Heart right ventricle (tissue), 16 donors: ENCODE measurements around the gene MYLK. TPM values are rescaled to one million over a fixed set of nuclear protein-coding genes. Genes with fewer than 3 reads are reported as not detected.

Experiments used
- ATAC-seq, 8 donors: fragments of 200-7000 bp; cut with Tn5 transposase; one replicate each; pipeline ENCODE4 v1.9.1; 2020; ENCODE audit warnings: mild to moderate bottlenecking in 8 of 8, moderate library complexity in 8 of 8, moderate number of reproducible peaks in 1 of 8
- DNase-seq, 2 donors: peaks; one replicate each; pipeline ENCODE4 v3.0.0-alpha.2; 2020
- H3K27ac ChIP-seq, 10 donors: fragments of 200-600 bp; sonication (generic) in 2 of 10; one replicate each; pipeline versions ENCODE4 v1.5.0 to v1.8.0; 2020 to 2022; ENCODE audit warnings: mild to moderate bottlenecking in 3 of 10
- H3K27me3 ChIP-seq, 7 donors: fragments of 200-600 bp; one replicate each; pipeline ENCODE4 v1.8.0; 2021 to 2022; ENCODE audit warnings: mild to moderate bottlenecking in 2 of 7
- H3K36me3 ChIP-seq, 9 donors: fragments of 200-600 bp; sonication (generic) in 1 of 9; one replicate each; pipeline versions ENCODE4 v1.5.0 to v1.8.0; 2020 to 2022; ENCODE audit warnings: mild to moderate bottlenecking in 2 of 9
- H3K4me1 ChIP-seq, 9 donors: fragments of 200-600 bp; sonication (generic) in 1 of 9; one replicate each; pipeline versions ENCODE4 v1.5.0 to v1.8.0; 2020 to 2022; ENCODE audit warnings: mild to moderate bottlenecking in 4 of 9
- H3K4me3 ChIP-seq, 10 donors: fragments of 200-600 bp; sonication (generic) in 2 of 10; one replicate each; pipeline versions ENCODE4 v1.5.0 to v1.8.0; 2020 to 2022; ENCODE audit warnings: mild to moderate bottlenecking in 7 of 10, moderate library complexity in 2 of 10
- H3K9me3 ChIP-seq, 11 donors: fragments of 200-600 bp in 10 of 11; sonication (generic) in 2 of 11; one replicate each; pipeline versions ENCODE4 v1.5.0 to v1.8.0; 2013 to 2022; ENCODE audit warnings: mild to moderate bottlenecking in 2 of 11, control low read depth in 1 of 11, moderate library complexity in 1 of 11
- WGBS, 2 donors: extraction: QIAGEN DNeasy Blood & Tissue Kit; methylation state at CpG; one replicate each; pipeline ENCODE4 v1.1.7; 2013; ENCODE audit warnings: inconsistent platforms in 1 of 2; 5-methylcytosine and 5-hydroxymethylcytosine counted together
- intact Hi-C, 10 donors: fragments of 100-400 bp; cut with DNase I; formaldehyde crosslinking; loops; one replicate each; pipeline versions ENCODE4 v1.11.1 to v1.14.2; 2022
- polyA plus RNA-seq, 2 donors: library from polyadenylated mRNA; stranded (reverse); fragments of 200-250 nt; gene quantifications; one replicate each; pipeline ENCODE4 v1.2.3, GENCODE V29; 2013
- total RNA-seq, 10 donors: library from RNA; stranded (reverse); fragmentation: NEBNext Ultra II Directional in 3 of 10; extraction: Animal tissue kit (Norgen Biotek cat#: 25700) in 3 of 10; gene quantifications; one replicate each; pipeline versions ENCODE4 v1.2.1 to v1.2.4, GENCODE V29; 2021 to 2023
- TF ChIP-seq, protein P1 (sequence below), 9 donors: fragments of 200-600 bp; sonication (generic) in 2 of 9; IDR thresholded peaks; one replicate each; pipeline versions ENCODE4 v1.5.0 to v1.8.0; 2021 to 2022; ENCODE audit warnings: antibody characterized with exemption in 9 of 9, mild to moderate bottlenecking in 5 of 9, moderate library complexity in 1 of 9
- donor health status: Arrhythmogenic right ventricular cardiomyopathy.
- donor health status: ischemic (EF 13 %, LVEDD 7.1; RV severe dilation, severe dysfunction).
- donor health status: healthy with polysubstance abuse.
- donor health status: DM: no; HTN: yes; CAD: no.
- donor health status: DM: no; HTN: no; CAD: no.
- donor health status: ischemic (EF 25% LVEDD 6.9; RV normal size, moderate dysfunction).
- donor health status: ischemic (EF 25% LVEDD 5.7; RV mildly dilated, moderate dysfunction).
- donor health status: healthy.
- donor health status: DM: yes; HTN: yes; CAD: no.
- donor health status: Ischemic cardiomyopathy.
- donor health status: ischemic (EF 35%, LVEDD 5.7; RV mildly dilated, moderate dysfunction).
- donor health status: nonischemic (EF 11% LVEDD 7.7; RV severe dilation, severe dysfunction).
- donor health status: DM: yes; HTN: yes; CAD: no.
- donor health status: PGD.
- donor health status: ischemic (EF 29% LVEDD 5.4; RV normal size, mild dysfunction).
- donor health status: nonischemic (EF 23%, LVEDD 6.1; RV moderate dilation, normal function).

MYLK gene
- total and polyA plus RNA-seq, 12 donors: 5.6 to 20.6 (median 11.6) TPM

DNA sequence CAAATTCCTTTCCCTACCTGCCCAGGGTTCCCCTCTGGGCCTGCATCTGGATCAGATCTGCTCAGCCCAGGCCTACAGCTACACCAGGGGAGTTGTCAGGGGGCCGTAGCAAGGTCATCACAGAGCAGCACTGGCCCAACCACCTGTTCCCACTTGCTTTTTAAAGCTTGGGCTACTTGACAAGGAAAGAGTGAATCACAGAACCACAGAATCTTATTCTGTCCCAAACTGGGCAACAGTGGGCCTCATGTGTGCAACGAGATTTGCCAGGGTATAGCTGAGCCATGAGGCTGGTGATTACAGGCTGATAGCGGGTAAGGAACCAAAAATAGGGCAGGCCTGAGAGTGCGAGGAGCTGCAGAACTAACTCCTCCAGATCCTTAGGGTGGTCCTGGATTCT, 66.7 kb downstream of the MYLK start:
- H3K36me3 ChIP-seq: no peaks in the 10 kb centered on the region
- peaks cover 0 to 21% (median 10%) of the 10 kb centered on the region in 9 donors for H3K4me1 ChIP-seq
- H3K27ac ChIP-seq: peak overlapping the region in 1 of 10 donors; percentile 26
- no peak overlapping the region for H3K4me3 ChIP-seq
- peaks cover 0 to 12% (median 3%) of the 10 kb centered on the region in 11 donors for H3K9me3 ChIP-seq
- intact Hi-C loops: no loop called here
- no peak for DNase-seq
- 87 to 92% methylated on average over 4 of the region's 4 CpGs for WGBS, 2 donors
- peak in 2 of 8 donors; percentile 21 to 27 for ATAC-seq
- H3K27me3 ChIP-seq: no peaks in the 10 kb centered on the region
- TF ChIP-seq, protein P1, sequence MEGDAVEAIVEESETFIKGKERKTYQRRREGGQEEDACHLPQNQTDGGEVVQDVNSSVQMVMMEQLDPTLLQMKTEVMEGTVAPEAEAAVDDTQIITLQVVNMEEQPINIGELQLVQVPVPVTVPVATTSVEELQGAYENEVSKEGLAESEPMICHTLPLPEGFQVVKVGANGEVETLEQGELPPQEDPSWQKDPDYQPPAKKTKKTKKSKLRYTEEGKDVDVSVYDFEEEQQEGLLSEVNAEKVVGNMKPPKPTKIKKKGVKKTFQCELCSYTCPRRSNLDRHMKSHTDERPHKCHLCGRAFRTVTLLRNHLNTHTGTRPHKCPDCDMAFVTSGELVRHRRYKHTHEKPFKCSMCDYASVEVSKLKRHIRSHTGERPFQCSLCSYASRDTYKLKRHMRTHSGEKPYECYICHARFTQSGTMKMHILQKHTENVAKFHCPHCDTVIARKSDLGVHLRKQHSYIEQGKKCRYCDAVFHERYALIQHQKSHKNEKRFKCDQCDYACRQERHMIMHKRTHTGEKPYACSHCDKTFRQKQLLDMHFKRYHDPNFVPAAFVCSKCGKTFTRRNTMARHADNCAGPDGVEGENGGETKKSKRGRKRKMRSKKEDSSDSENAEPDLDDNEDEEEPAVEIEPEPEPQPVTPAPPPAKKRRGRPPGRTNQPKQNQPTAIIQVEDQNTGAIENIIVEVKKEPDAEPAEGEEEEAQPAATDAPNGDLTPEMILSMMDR (IDR thresholded peaks at IDR 0.05): no peak

DNA sequence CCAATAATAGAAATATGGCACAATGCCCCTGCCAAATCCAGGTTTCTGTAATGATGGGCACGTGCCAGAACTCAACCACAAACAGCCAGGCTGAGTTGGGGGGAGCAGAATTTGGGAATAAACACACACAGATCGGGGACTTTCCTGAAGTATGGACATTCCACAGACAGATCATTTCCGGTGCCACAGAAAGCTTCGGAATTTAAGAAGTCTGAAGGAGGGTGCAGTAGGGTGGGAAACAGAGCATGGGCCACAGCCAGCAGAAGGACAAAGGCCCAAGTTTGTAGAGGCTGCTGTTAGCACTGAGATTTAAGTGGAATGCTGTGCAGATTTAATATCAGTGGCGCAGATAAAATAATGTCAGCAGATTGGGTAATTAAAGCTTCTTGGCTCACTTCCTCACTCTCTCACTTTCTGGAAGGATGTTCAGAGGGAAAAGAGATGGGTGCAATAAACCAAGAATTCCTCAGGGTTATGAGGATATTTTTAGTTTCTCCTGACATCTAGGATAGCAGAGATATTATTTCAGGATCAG, 67.4 kb downstream of the MYLK start:
- Histone ChIP-seq H3K36me3 (no peaks in the 10 kb centered on the region), H3K4me1 (peaks cover 0 to 21% (median 10%) of the 10 kb centered on the region in 9 donors), H3K27ac (no peak overlapping the region), H3K9me3 (peaks cover 0 to 5% (median 0%) of the 10 kb centered on the region in 11 donors), H3K27me3 (no peaks in the 10 kb centered on the region), H3K4me3 (no peak overlapping the region)
- ATAC-seq: peak in 1 of 8 donors; percentile 25
- TF ChIP-seq, protein P1 (IDR thresholded peaks at IDR 0.05): no peak
- 60 to 64% methylated on average over 5 of the region's 5 CpGs for WGBS, 2 donors
- DNase-seq: no peak
- intact Hi-C loops: no loop called here

- intact Hi-C loops: no loop called here
- Histone ChIP-seq H3K4me1 (peaks cover 0 to 21% (median 10%) of the 10 kb centered on the region in 9 donors), H3K4me3 (no peak overlapping the region), H3K27ac (no peak overlapping the region), H3K9me3 (no peaks in the 10 kb centered on the region), H3K27me3 (no peaks in the 10 kb centered on the region), H3K36me3 (no peaks in the 10 kb centered on the region)
- 91 to 94% methylated on average over 1 of the region's 1 CpG for WGBS, 2 donors
- no peak for DNase-seq
- no peak for ATAC-seq
- TF ChIP-seq, protein P1 (IDR thresholded peaks at IDR 0.05): no peak
Observed at GRCh38 chr3:123815981-123816380, 68.2 kb downstream of the MYLK start.

- H3K4me3 ChIP-seq: no peak overlapping the region
- TF ChIP-seq, protein P1 (IDR thresholded peaks at IDR 0.05): no peak
- DNase-seq: peak in 1 of 2 donors; percentile 18
- intact Hi-C loops: no loop called here
- no peaks in the 10 kb centered on the region for H3K36me3 ChIP-seq
- peak in 7 of 8 donors; percentile 47 to 86 (median 71) for ATAC-seq
- 73 to 85% methylated on average over 4 of the region's 4 CpGs for WGBS, 2 donors
- H3K9me3 ChIP-seq: no peaks in the 10 kb centered on the region
- peaks cover 0 to 30% (median 10%) of the 10 kb centered on the region in 9 donors for H3K4me1 ChIP-seq
- H3K27me3 ChIP-seq: no peaks in the 10 kb centered on the region
- H3K27ac ChIP-seq: peak overlapping the region in 4 of 10 donors; percentile 19 to 36 (median 30)
Observed at GRCh38 chr3:123813876-123814275, 70.3 kb downstream of the MYLK start.
